HuH-7.5 (cell line): Measurements from ENCODE around the gene CMTM1.

Source experiments
- DNase-seq: peaks from one replicate; pipeline ENCODE4 v3.0.0; 2011; ENCODE audit warnings: low spot score

CMTM1 gene, protein sequence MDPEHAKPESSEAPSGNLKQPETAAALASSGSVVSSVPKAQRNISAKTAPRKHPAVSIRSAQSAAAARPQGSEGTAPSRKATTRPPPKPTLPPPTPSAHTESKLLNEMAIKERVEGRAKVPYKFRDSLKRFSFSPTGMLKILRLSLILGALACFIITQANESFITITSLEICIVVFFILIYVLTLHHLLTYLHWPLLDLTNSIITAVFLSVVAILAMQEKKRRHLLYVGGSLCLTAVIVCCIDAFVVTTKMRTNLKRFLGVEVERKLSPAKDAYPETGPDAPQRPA

DNA sequence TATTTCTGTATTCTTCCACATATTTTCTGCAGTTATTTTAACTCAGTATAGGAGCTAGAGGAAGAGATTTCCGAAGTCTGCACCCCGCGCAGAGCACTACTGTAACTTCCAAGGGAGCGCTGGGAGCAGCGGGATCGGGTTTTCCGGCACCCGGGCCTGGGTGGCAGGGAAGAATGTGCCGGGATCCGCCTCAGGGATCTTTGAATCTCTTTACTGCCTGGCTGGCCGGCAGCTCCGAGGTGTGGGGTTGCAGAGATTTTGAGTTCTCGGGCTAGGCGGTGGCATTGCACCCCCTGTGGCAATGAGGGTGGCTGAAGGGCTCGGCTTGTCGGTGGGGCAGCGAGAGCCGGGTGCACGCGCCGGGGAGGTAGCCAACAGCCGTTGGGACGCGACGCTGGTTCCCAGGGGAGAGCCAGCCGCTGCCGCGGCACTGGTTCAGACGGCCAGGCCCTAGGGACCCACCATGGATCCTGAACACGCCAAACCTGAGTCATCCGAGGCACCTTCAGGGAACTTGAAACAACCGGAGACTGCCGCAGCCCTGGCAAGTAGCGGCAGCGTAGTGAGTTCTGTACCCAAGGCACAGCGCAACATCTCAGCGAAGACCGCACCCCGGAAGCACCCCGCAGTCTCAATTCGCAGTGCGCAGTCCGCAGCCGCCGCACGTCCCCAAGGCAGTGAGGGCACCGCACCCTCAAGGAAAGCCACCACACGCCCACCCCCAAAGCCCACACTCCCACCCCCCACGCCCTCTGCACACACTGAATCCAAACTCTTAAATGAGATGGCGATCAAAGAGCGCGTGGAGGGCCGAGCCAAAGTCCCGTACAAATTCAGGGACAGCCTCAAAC lies at the start of gene CMTM1:
Gene CMTM1 (plus strand): TSS at position 389 of the 851 bp plus-strand sequence. CDS start 75 bp downstream, at position 464.
- DNase-seq = no peak

DNA sequence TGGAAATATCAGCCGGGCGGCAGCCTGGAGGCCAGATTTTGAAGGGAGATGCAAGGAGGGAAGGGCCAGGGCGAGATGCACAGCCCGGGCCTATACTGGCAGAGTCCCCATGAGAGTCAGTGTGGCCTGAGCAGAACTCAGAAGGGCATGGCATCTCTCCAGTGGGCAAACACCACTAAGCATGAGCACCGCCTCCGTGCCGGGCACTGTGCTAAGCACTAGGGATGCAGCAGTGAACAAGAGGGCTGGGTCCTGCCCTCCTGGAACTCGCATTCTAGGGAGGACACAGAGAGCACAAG lies 49.8 kb upstream of the CMTM1 start:
- DNase-seq = no peak

DNA sequence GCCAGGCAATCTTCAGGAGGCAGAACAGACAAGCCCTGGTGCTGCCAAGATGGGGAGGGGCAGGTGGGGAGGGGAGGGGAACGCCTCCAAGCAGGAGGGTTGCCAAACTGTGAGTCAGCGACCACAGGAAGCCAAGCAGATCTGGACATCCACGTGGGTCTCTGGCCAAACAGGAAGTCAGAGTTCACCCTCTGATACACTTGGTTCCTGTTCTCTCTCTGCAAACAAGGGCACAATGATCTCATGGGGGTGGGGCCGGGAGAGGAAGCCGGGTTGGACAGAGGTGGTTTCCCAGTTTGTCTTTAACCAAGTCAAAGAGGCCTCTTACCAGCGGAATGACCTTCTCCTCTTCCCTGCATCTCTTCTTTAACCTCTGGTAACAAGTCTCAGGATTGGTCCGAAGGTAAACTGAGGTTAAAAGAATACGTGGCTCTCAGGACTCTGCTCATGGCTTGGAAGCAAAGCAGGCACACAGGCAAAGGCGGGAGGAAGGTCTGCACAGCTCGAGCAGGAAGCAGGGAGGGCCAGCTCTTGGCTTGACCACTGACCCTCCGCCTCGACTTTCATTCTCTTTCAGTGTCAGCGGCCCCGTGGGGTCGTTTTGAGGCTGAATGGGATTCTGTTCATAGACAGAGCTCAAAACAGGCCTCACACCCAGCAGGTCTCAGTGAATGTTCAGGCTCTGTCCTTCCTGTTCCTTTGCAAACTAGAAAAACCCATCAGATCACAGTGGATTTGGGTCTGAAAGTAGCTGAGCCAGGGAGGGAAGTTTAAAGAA lies 49.2 kb upstream of the CMTM1 start:
- DNase-seq = peak; percentile 80

DNA sequence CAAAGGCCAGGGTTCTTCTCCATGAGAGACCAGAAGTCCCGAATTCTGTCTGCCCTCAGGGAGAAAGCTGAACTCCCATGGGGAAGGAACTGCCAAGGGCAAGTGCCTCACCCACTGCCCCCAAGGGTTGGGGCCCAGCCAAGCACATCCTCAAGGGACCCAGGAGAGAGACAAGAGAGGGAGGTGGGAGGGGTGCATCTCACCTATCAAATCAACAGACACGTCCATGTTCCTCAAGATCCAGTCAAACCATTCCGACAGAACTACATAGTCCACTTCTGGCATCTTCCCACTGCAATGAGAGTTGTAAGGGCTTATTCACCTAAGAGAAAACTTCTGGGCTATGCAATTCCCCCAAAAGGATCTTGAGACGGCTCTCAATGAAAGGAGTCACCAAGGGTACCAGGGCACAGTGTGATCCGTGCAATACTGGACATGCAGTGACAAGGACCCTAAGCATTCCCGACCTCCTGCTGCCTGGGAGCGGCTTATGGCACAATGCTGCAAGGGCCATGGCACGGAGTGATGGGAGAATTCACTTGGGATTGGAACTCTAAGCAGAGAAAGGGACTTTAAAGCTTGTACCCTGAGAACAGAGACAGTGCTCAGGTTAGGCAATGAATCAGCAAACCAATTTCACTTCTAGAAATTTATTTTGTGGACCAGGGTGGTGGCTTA lies 48.5 kb upstream of the CMTM1 start:
- DNase-seq = no peak

DNA sequence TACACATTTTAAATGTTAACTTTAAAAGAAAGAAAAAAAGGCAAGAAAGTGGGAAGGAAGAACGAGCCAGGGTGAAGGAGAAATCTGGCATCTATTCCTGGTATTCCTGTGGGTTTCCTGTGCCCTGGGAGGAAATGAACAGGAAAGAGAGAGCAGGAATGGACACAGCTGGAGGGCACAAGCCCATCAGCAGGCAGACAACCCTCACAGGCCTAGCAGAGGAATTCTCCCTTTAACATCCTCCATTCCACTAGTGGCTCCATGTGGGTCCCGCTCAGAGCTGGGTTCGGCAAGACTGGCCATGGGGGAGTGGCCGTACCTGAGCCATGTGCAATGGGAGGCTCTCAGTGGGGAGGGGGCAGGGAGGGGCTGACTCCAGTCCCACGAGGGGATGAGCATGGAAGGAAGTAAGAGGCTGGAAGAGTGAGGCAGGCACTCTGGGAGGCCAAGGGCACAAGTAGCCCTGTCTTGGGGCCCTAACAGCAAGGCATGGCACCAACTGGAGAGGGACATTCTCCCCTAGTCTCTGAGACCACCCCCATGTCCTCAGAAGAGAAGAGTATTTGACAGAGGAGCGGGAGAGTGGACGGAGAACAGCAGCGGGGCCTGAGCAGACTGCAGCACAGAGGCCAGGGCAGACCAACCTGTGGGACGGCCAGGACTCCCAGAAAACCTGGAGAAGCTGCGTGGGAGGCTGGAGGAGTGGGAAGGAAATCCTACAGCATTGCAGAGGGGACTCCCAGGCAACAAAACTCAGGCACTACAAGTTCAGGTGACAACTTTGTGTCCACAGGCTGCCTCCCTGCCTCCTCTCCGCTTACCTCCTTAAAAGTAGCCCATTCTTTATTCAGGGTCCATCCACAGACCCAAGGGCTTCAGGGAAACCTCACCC lies 46.5 kb upstream of the CMTM1 start:
- no peak for DNase-seq

DNA sequence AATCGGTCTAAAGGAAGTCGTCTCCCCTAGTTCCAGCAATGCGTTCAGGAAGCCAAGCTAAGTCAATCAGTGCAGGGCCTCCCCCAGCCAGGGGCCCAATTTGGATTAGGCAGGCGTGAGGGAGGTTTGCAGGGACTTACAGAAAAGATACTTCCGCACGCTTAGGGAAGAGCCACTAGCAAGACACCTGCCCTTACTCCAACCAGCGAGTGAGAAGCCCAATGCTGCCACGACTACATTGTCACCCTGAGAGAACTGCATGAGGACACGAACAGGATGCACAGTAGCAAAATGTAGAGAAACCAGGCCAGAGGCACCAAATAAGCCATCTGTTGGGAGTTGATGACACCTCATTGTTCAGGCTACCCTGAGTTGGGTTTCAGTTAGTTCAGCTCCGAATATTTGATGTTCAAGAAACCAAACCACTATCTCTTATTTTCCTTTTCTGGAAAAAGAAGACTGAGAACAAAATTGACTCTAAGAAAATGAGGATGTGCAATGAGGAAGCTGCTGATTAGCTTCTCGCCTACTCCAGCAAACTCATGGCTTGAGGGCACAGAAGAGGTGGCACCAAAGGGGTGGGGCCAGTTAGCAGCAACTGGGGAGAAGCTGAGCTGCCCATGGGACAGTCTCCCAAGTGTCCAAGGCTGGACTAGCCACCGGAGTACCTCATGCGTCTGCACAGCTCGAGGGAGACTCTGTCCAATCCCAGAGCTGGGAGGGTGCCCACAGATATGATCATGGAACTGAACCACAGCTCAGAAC lies 45.7 kb upstream of the CMTM1 start:
- no peak for DNase-seq

DNA sequence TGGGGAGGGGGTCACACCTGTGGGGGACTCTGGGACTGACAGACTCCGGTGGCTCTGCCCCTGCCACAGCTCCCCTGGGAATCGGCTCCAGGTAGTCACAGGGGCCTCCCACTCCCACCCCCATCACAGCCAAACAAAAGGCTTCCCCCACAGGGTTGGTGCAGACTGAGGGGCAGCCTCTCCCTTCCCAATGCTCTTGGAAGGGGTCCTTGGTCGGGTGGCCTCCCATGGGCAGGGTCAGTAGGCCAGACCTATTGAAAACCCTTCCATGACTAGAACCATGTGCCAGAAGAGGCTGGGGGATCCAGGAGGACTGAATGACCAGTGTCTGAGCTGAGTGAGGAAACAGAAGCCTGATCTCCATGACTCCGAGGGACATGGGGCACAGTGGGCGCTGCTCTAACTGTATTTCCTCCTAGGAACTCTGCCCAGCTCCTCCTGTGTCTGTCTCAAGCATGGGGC lies 45.0 kb upstream of the CMTM1 start:
- no peak for DNase-seq

DNA sequence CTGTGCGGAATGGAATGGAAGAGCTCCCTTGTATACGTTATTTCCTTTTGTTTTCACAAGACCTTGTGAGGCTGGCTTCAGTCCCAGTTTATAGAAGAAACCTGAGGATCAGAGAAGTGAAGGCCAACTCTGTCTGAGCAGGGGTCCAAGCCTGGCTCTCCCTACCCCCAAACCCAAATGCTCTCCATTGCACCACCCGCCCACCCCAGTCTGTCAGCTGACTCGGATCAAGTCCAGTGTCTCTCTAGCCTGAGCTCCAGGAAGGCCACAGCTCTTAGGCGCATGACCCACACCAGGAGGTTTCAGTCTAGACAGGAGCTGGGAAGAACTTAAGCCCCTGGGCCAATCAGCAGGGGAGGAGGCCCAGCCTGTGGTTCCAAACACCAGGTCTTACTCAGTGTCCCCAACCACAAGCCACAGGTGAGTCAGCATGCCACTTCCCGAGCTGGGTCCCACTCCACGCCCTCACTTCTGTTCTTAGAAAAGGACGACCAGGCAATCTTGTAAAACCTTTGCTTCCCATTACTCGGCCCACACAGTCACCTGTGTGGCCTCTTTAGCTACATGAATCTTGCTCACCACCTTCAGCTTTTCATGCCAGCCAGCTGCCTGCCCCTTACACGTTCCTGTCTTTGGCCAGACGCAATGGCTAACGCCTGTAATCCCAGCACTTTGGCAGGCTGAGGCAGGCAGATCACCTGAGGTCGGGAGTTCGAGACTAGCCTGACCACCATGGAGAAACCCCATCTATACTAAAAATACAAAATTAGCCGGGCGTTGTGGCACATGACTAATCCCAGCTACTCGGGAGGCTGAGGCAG lies 44.1 kb upstream of the CMTM1 start:
- DNase-seq = no peak

DNA sequence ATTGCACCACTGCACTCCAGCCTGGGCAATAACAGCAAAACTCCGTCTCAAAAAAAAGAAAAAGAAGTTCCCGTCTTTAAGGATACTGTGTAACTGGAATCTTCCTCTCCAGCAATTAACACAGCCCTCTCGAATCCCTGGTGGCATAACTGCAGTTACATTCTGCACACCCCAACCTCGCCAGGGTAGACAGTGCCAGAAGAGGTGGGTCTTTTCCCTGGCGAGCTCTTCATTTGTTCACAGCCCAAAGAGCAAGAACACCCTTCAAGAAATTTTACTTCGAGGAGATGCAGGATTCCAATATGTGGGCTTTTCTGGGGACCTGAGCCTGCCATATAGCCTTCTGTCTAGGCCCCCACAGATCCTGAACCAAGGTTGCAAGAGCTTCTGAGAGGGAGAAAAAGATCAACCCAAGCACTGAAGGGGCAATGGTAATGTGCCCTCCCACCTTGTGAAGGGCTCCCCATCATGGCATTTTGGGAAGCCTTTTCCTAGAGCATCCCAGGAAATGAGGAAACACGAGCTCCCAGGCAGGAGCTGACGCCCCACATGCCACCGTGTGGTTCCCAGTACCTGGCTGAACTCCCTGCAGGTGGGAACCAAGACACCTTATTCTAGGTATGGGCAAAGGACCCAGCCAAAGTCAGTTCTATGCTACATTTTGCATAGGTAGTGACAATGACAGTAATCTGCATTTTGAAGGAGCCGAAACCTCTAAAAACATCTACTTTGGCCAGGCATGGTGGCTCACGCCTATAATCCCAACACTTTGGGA lies 43.2 kb upstream of the CMTM1 start:
- no peak for DNase-seq

DNA sequence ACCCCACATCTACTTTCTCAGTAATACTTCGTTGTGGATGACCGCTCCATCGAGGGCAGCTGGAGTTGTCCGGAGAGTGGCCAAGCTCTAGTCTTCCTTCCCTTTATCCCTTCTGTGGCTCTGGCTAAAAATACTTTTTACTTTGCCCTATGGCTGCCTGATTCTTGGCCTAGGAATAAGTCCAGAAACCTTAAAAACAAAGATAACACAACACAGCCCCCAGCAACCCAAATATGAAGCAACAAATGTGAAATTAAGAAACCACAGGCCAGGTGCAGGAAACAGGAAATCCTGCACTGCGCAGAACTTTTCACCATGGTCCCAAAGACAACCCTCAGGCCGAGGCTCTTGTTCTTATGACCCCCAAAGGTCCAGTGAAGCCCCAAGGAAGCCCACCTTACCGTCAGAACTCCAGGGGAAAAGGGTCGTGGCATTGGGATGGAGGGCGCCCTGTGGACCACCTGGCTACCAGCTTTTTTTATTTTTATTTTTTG lies 42.3 kb upstream of the CMTM1 start:
- no peak for DNase-seq

DNA sequence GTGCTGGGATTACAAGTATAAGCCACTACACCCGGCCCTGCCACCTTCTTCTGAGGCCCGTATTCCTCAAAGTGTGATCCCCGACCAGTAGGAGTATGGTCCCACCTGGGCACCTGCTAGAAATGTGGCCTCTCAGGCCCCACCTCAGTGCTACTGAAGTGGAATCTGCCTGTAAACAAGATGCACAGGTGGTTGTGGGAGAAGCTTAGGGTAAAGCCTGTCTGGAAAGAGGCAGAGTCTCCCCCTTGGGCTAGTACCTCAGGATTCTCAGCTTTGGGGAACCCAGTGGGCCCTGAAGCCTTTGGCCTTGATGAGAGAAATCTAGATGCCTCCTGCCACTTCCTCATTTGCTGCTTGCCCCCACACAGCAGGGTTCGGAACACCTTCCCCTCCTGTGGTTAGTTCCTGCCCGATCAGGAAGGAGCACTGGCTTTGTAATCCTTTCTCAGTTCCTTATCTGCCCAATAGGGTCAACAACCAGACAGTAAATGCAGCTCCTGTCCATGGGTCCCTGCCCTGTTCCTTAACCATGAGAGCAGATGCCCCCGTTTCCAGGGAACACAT lies 41.6 kb upstream of the CMTM1 start:
- no peak for DNase-seq

DNA sequence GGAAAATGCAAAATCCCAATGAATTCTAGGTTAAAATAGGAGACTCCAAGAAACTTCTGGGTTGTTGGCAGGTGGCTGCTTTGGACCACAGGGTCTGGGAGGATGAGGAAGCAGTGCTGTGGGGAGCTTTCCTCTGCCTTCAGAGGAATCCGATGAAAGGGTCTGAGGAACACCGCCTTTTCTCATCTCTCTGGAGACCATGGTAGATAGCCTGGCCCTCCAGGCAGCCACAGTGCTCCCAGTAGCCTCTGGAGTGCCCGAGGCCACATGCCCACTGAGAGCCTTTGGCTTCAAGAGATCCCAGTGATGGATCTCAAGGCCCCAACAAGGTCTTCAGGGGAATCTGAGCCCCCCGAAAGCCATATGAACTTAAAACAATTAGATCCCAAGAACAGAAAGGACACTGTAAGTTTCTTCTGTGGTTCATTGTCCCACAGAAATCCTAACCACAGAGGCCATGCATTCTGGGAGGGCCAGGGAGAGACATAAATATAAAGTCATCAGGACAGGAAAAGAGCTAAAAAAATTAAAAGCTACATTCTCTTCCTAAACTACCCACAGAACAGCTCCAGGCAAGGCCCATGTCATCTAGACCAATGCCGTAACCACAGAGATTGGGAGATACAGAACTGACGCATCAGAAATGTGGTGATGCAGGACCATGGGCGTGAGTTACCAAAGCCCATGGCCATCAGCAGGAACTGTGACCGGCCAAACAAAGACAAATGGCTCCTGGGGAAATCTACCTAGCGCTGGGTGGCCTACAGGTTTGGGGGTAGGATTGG lies 40.7 kb upstream of the CMTM1 start:
- no peak for DNase-seq

DNA sequence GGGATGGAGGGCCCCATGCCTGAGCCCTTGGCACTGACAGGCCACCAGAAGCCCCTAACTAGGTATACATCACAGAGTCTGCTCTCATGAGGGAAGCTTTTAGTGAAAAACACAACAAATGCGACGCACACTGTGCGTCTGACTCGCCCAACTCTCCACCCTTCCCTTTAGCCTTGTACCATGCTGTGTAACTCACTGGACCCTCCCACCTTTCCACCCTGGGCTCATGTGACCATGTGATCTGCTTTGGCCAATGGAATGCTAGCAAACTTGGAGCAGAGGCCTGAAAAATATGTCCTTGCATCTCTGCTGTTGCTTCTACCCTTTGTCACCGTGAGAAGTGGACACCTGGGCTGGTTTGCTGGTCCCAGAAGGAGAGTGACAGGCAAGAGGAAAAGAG lies 37.9 kb upstream of the CMTM1 start:
- no peak for DNase-seq

DNA sequence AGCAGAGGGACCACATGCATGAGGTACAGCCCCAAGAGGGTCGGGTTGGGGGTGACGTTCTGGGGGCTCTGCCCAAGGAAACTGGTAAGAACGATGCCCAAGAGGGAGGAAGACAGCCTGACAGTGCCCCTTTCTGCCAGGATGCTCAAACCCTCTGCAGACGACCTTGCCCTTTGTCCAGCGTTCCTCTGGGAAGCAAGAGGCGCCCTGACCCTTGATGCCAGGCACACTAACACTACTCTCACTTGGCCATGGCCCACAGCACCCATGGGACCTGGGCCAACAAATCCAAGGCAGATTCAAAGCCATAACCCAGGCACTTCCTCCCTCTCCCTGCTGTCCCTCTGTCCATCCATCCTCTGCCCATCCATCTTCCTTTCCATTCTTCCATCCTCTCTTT lies 36.8 kb upstream of the CMTM1 start:
- DNase-seq = no peak

DNA sequence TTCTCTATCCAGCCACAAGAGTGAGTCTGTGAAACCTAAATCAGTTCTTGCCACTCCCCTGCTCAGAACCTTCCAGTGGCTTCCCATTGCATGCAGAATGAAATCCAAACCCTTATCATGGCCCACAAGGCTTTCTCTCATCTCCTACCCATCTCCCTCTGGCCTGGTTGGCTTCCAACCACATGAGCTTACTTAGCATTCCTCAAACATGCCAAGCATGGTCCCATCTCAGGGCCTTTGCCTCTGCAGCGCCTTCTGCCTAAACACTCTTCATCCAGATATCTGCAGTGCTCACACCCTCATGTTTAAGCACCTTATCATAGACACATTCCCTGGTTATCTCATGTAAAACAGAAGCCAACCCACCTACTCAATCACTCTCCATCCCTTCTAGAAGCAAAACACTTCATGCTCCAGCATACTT lies 31.9 kb upstream of the CMTM1 start:
- no peak for DNase-seq

DNA sequence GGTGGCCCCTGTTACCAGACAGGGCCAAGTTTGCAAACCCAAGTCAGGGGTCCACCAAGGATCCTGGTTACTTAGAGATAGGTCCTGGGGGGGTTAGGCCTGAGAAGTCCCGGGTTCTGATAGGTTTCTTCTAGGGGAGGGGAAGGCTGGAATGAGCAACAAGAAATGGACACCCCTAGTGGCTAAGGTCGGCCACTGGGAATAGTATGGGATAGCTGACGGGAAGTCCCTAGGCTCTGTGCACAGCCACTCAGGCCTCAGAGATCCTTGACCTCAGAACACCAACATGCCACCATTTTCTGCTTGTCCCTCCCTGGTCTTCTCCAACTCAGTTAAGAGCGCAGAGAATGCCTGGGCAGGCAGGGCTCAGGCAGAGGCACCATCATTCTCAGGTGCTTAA lies 29.7 kb upstream of the CMTM1 start:
- DNase-seq = no peak

DNA sequence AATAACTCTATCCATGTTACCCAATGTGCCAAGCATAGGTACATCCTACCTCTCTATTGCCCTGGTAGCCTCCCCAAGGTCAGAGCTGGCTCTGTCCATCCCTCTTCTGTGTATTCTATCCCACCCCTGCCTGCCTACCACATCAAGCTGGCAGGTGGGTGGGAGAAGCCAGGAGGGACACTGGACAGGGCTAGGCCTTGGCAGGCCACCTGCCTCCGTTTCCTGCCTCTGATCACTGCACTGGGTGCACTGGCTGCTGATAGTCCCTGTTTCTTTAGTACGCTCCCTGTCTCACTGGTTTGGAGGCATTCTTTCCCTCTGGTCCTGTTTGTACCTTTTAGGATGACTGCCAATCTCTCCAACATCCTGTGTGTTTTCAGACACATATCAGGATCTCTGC lies 29.0 kb upstream of the CMTM1 start:
- DNase-seq = no peak
